Lower leg skin (tissue), 3 donors: Measurements from ENCODE around the gene DACT2.

Source experiments
- CTCF ChIP-seq, 3 donors: fragments of 450-650 bp; IDR thresholded peaks; one replicate each; pipeline ENCODE4 v1.5.1; 2016; ENCODE audit warnings: antibody characterized with exemption in 3 of 3, mild to moderate bottlenecking in 3 of 3, moderate library complexity in 2 of 3
- POLR2A ChIP-seq, 2 donors: fragments of 450-650 bp; IDR thresholded peaks; one replicate each; pipeline ENCODE4 v1.6.1; 2016 to 2017; ENCODE audit warnings: antibody characterized with exemption in 2 of 2, mild to moderate bottlenecking in 1 of 2, moderate library complexity in 1 of 2

GRCh38 chr6:168279403-168279935 lies 40.1 kb downstream of the DACT2 start:
- TF ChIP-seq CTCF (IDR thresholded peaks at IDR 0.05) (no peak), POLR2A (IDR thresholded peaks at IDR 0.05) (no peak)
